ENCODE measurements around the gene UBE2V1. TPM values are rescaled to one million over a fixed set of nuclear protein-coding genes. Genes with fewer than 3 reads are reported as not detected.

Gene UBE2V1
- total RNA-seq, 1 experiment from 2014 or later = 119 TPM

- Histone ChIP-seq H3K79me2 (ENCODE audit: low read length) (no peaks in the 10 kb centered on the region), H3K27ac (ENCODE audit: low read length) (no peak overlapping the region), H3K4me3 (ENCODE audit: low read length) (no peak overlapping the region), H3K4me1 (ENCODE audit: insufficient read depth, low read length) (peaks cover 8% of the 10 kb centered on the region; the same call in 1 of the 2 replicates), H3K9me2 (replicated peaks; ENCODE audit: low read length) (no peaks in the 10 kb centered on the region), H3K27me3 (ENCODE audit: low read length) (no peaks in the 10 kb centered on the region), H3K4me2 (ENCODE audit: low read length) (no peak overlapping the region), H3K9me3 (ENCODE audit: low read length) (no peaks in the 10 kb centered on the region), H3K9ac (ENCODE audit: low read length) (no peak overlapping the region), H4K20me1 (ENCODE audit: low read length) (no peaks in the 10 kb centered on the region), H3K36me3 (ENCODE audit: low read depth, low read length) (no peaks in the 10 kb centered on the region), H3F3A (ENCODE audit: low read length, unreplicated experiment) (no peaks in the 10 kb centered on the region), H2AFZ (ENCODE audit: low read length) (no peak overlapping the region)
- ChIA-PET POLR2A (ENCODE audit: unreplicated experiment) (no interaction called here), CTCF (no interaction called here)
- DNase-seq (no peak), ATAC-seq (no peak)
- TF ChIP-seq EZH2phosphoT487 (IDR thresholded peaks at IDR 0.05; ENCODE audit: borderline replicate concordance, low read length) = no peak
- no peak for TF ChIP-seq EZH2 (IDR thresholded peaks at IDR 0.05; ENCODE audit: low read length, unreplicated experiment)
- TF ChIP-seq, protein P1, sequence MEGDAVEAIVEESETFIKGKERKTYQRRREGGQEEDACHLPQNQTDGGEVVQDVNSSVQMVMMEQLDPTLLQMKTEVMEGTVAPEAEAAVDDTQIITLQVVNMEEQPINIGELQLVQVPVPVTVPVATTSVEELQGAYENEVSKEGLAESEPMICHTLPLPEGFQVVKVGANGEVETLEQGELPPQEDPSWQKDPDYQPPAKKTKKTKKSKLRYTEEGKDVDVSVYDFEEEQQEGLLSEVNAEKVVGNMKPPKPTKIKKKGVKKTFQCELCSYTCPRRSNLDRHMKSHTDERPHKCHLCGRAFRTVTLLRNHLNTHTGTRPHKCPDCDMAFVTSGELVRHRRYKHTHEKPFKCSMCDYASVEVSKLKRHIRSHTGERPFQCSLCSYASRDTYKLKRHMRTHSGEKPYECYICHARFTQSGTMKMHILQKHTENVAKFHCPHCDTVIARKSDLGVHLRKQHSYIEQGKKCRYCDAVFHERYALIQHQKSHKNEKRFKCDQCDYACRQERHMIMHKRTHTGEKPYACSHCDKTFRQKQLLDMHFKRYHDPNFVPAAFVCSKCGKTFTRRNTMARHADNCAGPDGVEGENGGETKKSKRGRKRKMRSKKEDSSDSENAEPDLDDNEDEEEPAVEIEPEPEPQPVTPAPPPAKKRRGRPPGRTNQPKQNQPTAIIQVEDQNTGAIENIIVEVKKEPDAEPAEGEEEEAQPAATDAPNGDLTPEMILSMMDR (conservative IDR thresholded peaks at IDR 0.05; ENCODE audit: low read depth, low read length) = no peak
- intact Hi-C loops (cut with micrococcal nuclease) = no loop called here
- no TSS peak for BruUV-seq (replicated peaks)
These were observed 58.1 kb downstream of the UBE2V1 start for GRCh38 chr20:50054626-50055511.

- H3K27me3 ChIP-seq (ENCODE audit: low read length) = no peaks in the 10 kb centered on the region
- peak; percentile 20; the same call in 1 of the 2 replicates for ATAC-seq
- no peak overlapping the region for H3K27ac ChIP-seq (ENCODE audit: low read length)
- ChIA-PET CTCF (no interaction called here), POLR2A (ENCODE audit: unreplicated experiment) (no interaction called here)
- H3K4me3 ChIP-seq (ENCODE audit: low read length) = no peak overlapping the region
- H3F3A ChIP-seq (ENCODE audit: low read length, unreplicated experiment) = no peaks in the 10 kb centered on the region
- peak overlapping the region; percentile 52 for H2AFZ ChIP-seq (ENCODE audit: low read length)
- no peaks in the 10 kb centered on the region for H3K9me2 ChIP-seq (replicated peaks; ENCODE audit: low read length)
- no peaks in the 10 kb centered on the region for H3K79me2 ChIP-seq (ENCODE audit: low read length)
- TF ChIP-seq EZH2phosphoT487 (IDR thresholded peaks at IDR 0.05; ENCODE audit: borderline replicate concordance, low read length) (no peak), EZH2 (IDR thresholded peaks at IDR 0.05; ENCODE audit: low read length, unreplicated experiment) (no peak)
- TF ChIP-seq, protein P1 (conservative IDR thresholded peaks at IDR 0.05; ENCODE audit: low read depth, low read length) = no peak
- intact Hi-C loops (cut with micrococcal nuclease) = no loop called here
- no TSS peak for BruUV-seq (replicated peaks)
- no peak for DNase-seq
- no peaks in the 10 kb centered on the region for H4K20me1 ChIP-seq (ENCODE audit: low read length)
- peak overlapping the region; percentile 45; the same call in 1 of the 2 replicates for H3K4me2 ChIP-seq (ENCODE audit: low read length)
- no peaks in the 10 kb centered on the region for H3K36me3 ChIP-seq (ENCODE audit: low read depth, low read length)
- H3K4me1 ChIP-seq (ENCODE audit: insufficient read depth, low read length) = peaks cover 5% of the 10 kb centered on the region; the same call in 1 of the 2 replicates
- no peak overlapping the region for H3K9ac ChIP-seq (ENCODE audit: low read length)
- no peaks in the 10 kb centered on the region for H3K9me3 ChIP-seq (ENCODE audit: low read length)
These were observed 58.8 kb downstream of the UBE2V1 start for GRCh38 chr20:50054231-50054547.
